HT1080 (cell line): ENCODE measurements around the gene MND1. TPM values are rescaled to one million over a fixed set of nuclear protein-coding genes. Genes with fewer than 3 reads are reported as not detected.

Experiments
- DNase-seq: peaks from one replicate; pipeline ENCODE4 v3.0.0-alpha.2; 2015; ENCODE audit warnings: low read depth
- polyA plus RNA-seq, 2 experiments: library from polyadenylated mRNA; depleted of rRNA; stranded (reverse); fragments of >200 nt; gene quantifications; 2 replicates each; pipeline ENCODE4 v1.2.3, GENCODE V29; 2015
- total RNA-seq: library from RNA; depleted of rRNA; stranded (reverse); fragments of >200 nt; shearing (Covaris generic); gene quantifications from 2 replicates; pipeline ENCODE4 v1.2.3, GENCODE V29; 2014; rRNA removed

The MND1 gene
- total RNA-seq, result 18.8 and 20.0 TPM in 2 replicates
- polyA plus RNA-seq (2015; cell fraction: cytosol; rRNA removed), result 23.8 and 26.8 TPM in 2 replicates
- 8.9 and 12.0 TPM in 2 replicates for polyA plus RNA-seq (2015; cell fraction: nucleus; rRNA removed)

DNA sequence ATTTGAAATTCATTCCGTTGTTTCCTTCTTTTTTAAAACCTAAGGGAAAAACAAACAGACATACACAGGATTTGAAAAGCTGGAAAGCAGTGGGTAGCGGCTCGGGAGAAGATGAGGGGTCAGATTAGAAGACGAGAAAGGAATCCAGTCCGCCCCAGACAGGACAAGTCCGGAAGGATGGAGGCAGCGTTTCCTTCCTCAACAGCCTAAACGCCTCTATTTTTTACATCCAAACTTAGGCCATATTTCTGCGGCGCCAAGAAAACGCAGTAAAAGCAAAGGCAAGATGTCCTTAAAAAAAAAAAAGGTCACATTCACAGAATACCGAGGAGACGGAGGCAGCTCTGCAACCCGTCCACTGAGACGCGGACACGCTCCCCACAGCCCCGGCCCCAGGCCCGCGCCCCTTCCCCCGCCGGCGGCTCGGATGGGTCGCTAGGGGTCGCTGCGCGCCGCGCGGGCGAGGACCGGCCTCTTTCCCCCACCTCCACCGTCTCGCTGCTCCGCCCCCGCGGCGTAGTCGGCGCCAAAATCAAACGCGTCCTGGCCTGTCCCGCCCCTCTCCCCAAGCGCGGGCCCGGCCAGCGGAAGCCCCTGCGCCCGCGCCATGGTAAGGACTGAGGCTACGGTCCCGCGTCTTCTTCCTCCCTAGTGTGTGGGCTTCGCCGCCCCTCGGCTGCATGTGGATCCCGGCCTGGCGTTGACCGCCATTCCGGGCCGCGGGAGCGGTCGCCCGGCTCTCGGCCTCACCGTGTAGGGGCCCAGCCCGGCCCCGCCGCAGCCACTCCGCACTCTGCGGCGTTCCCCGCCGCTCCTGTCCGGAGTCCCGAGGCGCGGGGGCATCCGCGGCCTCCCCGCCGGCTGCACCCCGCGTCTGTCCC is at the start of gene MND1:
TSS of gene MND1 (plus strand) at position 558 of the 881 bp plus-strand sequence. CDS start at position 608, 50 bp downstream.
- DNase-seq, result peak; percentile 84

- no peak for DNase-seq
Measured at GRCh38 chr4:153295131-153295755, 49.2 kb upstream of the MND1 start.

- DNase-seq, result no peak
Measured at GRCh38 chr4:153296040-153296823, 48.3 kb upstream of the MND1 start.

- DNase-seq, result no peak
Measured at GRCh38 chr4:153297116-153297515, 47.4 kb upstream of the MND1 start.

DNA sequence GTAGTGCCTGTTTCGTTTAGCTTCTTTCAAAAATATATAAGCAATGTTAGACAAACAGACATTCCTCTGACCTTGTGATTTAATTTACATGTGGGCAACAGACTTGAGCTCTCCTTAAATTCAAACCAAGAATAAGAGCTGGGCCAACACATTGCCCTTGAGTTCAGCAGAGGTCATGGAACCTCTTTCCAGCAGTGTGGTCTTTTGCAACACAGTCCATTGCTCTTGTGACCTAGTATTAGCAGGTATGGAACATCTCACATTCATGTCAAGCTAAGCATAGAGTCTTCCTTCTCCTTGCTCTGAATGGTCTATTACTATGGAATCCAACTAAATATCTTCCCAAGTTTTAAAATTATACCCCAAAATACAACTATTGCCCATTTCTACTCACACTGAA is 33.7 kb upstream of the MND1 start:
- no peak for DNase-seq

GRCh38 chr4:153314915-153315314 is 29.6 kb upstream of the MND1 start:
- no peak for DNase-seq

- peak; percentile 54 for DNase-seq
Measured at GRCh38 chr4:153318696-153319320, 25.7 kb upstream of the MND1 start.

- no peak for DNase-seq
Measured at GRCh38 chr4:153322791-153323190, 21.7 kb upstream of the MND1 start.

GRCh38 chr4:153324046-153324445 is 20.4 kb upstream of the MND1 start:
- DNase-seq, result no peak

GRCh38 chr4:153325558-153325957 is 18.9 kb upstream of the MND1 start:
- no peak for DNase-seq

DNA sequence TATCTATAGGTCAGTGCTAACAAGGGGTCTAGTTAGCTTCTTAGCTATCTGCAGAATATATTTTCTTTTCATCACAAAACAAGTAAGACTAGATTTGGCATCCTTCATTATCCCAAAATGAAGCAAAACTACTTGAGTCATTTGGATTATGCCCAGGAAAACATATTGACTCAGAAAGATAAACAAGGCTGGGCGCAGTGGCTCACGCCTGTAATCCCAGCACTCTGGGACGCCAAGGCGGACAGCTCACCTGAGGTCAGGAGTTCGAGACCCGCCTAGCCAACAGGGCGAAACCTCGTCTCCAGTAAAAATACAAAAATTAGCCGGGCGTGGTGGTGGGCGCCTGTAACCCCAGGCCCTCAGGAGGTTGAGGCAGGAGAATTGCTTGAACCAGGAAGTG is 18.0 kb upstream of the MND1 start:
- DNase-seq, result no peak

DNA sequence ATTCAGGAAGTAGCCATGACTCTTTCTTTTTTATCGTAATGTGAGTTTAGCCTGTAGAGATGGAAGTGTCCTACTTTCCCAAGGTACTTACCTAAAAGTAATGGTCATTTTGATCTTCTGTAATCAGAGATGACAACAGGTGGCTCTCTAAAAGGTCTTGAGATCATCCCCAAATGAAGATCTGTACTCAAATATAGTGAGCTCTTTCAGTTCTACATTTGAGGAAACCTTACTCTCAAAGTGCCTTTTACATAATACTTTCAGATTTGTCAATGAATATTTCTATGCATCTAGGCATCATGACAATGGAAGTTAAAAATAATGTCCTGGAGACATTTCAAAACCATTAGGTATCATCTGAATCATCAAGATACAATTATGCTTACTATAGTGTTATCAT is 17.2 kb upstream of the MND1 start:
- no peak for DNase-seq

GRCh38 chr4:153332936-153333335 is 11.6 kb upstream of the MND1 start:
- peak; percentile 41 for DNase-seq

- DNase-seq, result peak; percentile 50
Measured at GRCh38 chr4:153333874-153334273, 10.6 kb upstream of the MND1 start.

- peak; percentile 31 for DNase-seq
Measured at GRCh38 chr4:153335665-153336064, 8.8 kb upstream of the MND1 start.

DNA sequence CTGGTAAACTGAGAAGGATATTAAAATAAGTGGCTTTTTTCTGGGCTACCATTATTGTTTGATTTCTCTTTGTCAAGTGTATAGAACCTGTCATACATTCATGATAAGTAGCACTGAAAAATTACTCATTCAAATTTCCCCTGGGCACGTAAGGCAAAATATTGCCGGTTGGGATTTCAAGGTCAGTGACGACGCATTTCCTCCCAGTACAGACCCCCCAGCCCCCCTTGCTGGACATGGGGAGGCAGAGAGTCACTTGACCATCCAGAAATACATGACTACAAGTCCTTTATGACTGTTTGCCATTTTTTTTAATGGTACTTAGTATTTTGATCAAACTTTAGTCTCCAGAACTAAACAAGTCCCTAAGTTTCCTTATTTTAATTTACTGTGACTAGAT is 6.8 kb upstream of the MND1 start:
- no peak for DNase-seq

DNA sequence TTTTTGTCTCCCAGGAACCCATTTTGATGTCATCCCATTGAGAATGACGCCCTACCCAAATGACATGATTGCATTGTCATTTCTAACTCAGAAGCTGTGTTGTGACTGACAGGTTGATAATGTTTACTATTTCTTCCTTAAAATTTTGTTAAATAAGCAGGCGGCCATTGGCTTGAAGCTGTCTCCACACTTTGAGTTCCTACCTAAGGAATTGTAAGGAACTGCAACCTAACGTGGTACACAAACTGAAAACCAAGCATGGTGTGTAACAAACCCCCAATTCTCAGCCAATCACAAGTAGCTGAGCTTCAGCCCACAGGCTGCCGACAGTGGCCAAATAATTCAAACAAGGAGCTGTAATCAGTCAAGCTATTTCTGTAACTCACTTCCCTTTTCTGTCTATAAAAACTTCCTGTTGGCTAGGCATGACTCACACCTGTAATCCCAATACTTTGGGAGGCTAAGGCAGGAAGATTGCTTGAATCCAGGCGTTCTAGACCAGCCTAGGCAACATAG is 2.9 kb upstream of the MND1 start:
- DNase-seq, result peak; percentile 92

- DNase-seq, result no peak
Measured at GRCh38 chr4:153342751-153343552, 1.5 kb upstream of the MND1 start.

GRCh38 chr4:153345012-153345981 is 809 bp downstream of the MND1 start:
- DNase-seq, result peak; percentile 74
